ENCODE data around the gene KIF3B.
"Not testable (repeated sequence)": the region's sequence is repeated elsewhere in the genome, so short reads cannot be mapped to it uniquely, and the experiment has no call there.

The KIF3B gene

DNA sequence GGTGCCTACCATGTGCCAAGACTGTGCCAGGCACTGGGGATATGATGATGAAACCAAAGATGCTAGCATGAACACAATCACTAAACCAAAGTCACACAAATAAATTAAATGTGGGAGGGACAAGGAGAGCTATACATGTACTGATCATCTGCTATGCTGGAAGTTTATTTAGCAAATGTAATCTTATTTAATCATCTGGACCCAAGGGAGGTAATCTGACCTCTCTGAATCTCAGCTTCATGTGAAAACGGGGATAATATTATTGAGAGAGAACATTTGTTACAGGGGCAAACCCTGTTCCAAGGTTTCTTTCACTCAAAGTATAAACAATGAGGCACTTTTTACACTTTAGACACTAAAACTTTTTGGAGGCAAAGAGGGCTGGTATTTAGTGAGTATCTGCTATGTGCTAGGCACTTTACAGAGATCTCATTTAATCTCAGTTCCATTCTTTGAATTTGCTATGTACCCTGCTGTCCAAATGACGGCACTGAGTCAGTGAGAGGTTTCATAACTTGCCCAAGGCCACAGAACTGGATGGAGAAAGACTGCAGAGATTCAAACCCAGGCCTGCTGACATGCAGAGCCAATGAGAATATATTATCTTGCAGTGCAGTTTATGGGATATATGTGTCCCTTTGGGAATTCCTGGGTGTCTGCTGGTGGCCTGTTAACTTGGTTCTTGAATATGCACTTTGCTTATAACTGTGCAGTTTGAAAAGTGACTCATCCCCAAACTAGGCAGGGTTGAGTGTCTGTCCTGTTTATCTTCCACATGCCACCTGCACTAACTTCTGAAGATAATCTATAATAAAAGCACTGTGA lies 77.4 kb downstream of the KIF3B start:
- TF ChIP-seq, protein P1, sequence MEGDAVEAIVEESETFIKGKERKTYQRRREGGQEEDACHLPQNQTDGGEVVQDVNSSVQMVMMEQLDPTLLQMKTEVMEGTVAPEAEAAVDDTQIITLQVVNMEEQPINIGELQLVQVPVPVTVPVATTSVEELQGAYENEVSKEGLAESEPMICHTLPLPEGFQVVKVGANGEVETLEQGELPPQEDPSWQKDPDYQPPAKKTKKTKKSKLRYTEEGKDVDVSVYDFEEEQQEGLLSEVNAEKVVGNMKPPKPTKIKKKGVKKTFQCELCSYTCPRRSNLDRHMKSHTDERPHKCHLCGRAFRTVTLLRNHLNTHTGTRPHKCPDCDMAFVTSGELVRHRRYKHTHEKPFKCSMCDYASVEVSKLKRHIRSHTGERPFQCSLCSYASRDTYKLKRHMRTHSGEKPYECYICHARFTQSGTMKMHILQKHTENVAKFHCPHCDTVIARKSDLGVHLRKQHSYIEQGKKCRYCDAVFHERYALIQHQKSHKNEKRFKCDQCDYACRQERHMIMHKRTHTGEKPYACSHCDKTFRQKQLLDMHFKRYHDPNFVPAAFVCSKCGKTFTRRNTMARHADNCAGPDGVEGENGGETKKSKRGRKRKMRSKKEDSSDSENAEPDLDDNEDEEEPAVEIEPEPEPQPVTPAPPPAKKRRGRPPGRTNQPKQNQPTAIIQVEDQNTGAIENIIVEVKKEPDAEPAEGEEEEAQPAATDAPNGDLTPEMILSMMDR (IDR thresholded peaks at IDR 0.05; ENCODE audit: borderline replicate concordance, control extremely low read depth, extremely low read depth, insufficient read depth, missing control alignments) = no peak
- no peak for DNase-seq (ENCODE audit: low spot score)
- in situ Hi-C loops (cut with MboI; ENCODE audit: low sequenced_read_pairs, unreplicated experiment) = no loop called here

DNA sequence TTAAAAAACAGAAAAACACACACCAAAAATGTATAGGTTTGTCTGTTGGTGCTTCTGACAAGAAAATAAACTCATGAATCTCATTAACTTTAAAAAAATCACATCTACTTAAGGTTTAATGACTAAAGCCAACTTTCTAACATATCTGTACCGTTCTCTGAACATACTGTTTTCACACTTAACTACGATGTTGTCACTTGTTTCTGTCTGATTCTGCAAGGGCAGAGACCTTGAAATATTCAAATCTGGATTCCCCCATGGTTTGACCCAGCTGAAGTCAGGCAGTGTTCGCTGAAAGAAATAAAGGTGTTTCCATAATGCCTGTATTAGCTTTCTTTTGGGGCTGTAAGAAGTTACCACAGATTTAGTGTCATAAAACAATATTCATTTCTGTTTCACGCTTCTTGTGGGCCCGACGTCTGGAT lies 78.0 kb downstream of the KIF3B start:
- DNase-seq (ENCODE audit: low spot score) = peak; percentile 44

DNA sequence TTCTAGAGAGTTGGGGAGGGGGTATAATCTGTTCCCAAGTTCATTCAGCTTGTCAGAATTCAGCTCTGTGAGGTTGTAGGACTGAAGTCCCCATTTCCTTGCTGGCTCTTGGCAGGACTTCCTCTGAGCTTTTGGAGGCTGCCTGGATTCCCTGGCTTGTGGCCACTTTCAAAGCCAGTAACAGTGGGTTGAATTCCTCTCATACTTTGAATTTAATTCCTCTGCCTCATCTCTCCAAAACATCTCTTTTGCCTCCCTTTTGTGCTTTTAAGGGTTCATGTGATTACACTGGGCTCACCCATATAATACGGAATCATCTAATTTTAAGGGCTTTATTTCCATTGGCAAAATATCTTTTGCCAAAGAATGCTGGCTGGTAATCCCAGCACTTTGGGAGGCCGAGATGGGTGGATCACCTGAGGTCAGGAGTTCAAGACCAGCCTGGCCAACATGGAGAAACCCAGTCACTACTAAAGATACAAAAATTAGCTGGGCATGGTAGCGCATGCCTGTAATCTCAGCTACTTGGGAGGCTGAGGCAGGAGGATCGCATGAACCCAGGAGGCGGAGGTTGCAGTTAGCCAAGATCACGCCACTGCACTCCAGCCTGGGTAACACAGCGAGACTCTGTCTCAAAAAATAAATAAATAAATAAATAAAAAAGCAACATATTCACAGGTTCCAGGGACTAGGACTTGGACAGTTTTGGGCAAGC lies 78.6 kb downstream of the KIF3B start:
- DNase-seq (ENCODE audit: low spot score); in situ Hi-C loops (cut with MboI; ENCODE audit: low sequenced_read_pairs, unreplicated experiment): not testable (repeated sequence)

More for the DNA sequence above, 78.0 kb downstream of the KIF3B start:
- TF ChIP-seq, protein P1 (IDR thresholded peaks at IDR 0.05; ENCODE audit: borderline replicate concordance, control extremely low read depth, extremely low read depth, insufficient read depth, missing control alignments) = no peak
- in situ Hi-C loops (cut with MboI; ENCODE audit: low sequenced_read_pairs, unreplicated experiment) = no loop called here

DNA sequence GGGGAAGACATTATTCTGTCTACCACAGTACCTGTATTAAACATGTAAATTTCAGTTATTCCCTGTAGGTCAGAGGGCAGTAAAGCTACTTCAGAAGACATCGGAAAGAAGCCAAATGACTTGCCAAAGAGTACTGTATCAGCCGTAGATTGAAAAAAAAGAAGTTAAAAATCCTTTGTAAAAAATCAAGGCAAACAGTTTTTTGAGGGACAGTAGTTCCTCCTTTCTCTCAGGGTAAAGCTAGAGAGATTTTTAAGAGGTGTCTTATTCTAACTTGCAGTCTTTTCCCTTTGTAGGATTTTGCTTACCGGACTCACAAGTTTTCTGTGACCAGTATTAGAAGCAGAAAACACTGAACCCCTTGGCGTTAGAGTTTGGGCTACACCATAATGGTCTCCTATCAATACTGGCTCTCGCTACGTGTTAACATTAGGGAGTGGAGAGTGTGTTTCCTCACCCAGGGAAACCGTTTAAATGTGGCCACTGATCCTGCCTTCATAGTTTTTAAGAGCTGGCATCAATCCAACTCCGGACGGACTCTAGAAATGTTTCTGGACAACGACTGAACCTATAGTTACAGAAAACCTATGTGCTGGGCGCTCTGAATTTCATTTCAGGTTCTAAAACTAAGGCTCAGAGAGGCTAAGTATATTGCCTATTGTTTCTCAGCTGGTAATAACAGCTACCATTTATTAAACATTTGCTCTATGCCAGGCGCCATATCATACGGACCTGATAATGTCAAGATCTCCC lies 79.3 kb downstream of the KIF3B start:
- TF ChIP-seq, protein P1 (IDR thresholded peaks at IDR 0.05; ENCODE audit: borderline replicate concordance, control extremely low read depth, extremely low read depth, insufficient read depth, missing control alignments) = no peak
- DNase-seq (ENCODE audit: low spot score) = no peak
- in situ Hi-C loops (cut with MboI; ENCODE audit: low sequenced_read_pairs, unreplicated experiment) = no loop called here

DNA sequence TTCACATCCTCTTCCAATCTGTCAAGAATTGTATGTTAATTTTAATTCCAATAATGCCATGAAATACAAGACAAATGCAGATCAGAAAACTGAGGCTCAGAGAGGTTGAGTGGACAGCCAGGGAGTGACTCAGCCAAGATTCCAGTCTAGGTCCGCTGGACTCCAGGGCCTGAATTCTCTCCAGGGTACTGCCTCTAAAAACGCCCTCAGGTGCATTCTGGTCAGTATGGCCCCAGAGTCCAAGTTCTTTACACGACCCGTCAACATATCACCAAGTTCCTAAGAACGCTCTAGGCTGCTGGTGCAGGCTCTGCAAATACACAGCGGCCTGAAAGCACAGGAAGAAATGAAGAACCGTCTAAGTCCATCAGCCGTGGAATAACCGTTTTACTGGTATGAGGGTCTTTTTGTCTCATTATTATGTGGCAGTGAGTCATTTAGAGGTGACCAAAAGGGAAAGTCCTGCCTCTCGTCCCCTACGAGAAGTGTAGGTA lies 80.0 kb downstream of the KIF3B start:
- in situ Hi-C loops (cut with MboI; ENCODE audit: low sequenced_read_pairs, unreplicated experiment) = no loop called here
- DNase-seq (ENCODE audit: low spot score) = no peak

DNA sequence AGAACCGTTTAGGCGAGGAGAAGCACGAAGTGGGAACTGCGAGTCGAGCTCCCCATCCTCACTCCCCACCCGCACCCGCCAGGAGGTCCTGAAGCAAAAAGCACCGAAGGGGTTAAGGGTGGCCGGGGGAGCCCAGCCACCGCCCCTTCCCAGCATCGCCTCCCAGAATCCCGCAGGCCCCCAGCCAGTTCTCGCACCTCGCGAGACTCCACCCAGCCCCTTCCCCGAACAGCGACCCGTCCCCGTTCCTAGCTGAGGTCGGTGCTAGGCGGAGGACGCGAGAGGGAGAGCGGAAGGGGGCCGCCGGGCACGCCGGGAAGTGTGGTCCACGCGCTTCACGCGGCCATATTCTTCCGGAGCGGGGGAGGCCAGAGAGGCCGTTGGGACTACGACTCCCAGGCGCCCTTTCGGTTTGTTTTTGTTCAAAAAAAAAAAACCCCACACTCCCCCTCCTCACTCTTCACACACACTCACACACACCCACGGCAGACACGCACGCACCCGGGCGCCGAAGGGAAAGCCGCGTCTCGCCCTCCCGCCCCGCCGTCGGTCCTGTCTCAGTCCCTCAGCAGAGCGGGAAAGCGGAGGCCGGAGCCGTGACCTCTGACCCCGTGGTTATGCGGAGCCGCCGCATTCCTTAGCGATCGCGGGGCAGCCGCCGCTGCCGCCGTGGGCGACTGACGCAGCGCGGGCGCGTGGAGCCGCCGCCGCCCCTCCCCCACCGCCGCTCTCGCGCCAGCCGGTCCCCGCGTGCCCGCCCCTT lies 80.6 kb downstream of the KIF3B start, which contains the start of gene ASXL1:
Gene ASXL1, plus strand, starts transcription at position 463 of the 763 bp plus-strand sequence. CDS start 445 bp downstream, outside the sequence.
- in situ Hi-C loops (cut with MboI; ENCODE audit: low sequenced_read_pairs, unreplicated experiment) = no loop called here
- DNase-seq (ENCODE audit: low spot score) = peak; percentile 92
- TF ChIP-seq, protein P1 (IDR thresholded peaks at IDR 0.05; ENCODE audit: borderline replicate concordance, control extremely low read depth, extremely low read depth, insufficient read depth, missing control alignments) = no peak

More for the DNA sequence above, 80.0 kb downstream of the KIF3B start:
- TF ChIP-seq, protein P1 (IDR thresholded peaks at IDR 0.05; ENCODE audit: borderline replicate concordance, control extremely low read depth, extremely low read depth, insufficient read depth, missing control alignments) = no peak
